Measurements from ENCODE around the gene RBM19.
"Not testable (repeated sequence)": the region's sequence is repeated elsewhere in the genome, so short reads cannot be mapped to it uniquely, and the experiment has no call there.

The RBM19 gene

DNA sequence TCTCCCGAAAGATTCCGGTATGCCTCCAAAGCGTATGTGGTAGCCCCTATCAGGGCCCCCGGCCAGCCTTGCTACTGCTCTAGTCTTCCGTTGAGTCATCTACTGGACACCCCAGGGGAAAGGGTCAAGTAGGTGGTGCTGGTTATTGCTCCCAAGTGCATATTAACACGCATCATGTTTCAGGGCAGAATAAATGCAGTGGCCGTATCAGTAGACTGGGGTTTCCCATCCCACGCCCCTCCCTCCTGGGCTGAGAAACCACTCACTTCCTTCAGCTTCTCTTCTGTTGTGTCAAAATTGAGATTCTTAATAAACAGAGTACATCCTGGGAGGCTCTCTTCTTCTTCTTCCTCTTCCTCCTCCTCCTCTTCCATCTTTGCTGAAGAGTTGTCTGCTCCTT lies 39.3 kb downstream of the RBM19 start:
- no peak for DNase-seq

DNA sequence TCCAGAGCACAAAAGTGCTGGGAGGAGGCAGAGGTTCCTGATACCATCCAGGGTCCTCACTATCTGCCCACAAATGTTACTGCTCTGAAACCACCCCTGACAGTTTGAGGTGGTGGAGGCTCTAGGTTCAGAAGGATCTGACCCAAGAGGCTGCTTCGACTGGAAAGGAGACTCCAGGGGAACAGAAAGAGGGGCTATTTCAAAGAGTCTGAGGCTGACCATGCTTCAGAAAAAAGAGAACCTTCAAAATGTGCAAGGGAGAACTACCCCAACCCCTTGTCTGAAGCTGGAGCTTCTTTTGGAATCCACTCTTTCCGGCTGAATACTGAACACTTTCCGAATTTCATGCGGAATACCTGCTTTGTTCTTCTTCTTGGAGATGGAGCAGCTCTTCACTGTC lies 41.8 kb downstream of the RBM19 start:
- DNase-seq, result no peak

DNA sequence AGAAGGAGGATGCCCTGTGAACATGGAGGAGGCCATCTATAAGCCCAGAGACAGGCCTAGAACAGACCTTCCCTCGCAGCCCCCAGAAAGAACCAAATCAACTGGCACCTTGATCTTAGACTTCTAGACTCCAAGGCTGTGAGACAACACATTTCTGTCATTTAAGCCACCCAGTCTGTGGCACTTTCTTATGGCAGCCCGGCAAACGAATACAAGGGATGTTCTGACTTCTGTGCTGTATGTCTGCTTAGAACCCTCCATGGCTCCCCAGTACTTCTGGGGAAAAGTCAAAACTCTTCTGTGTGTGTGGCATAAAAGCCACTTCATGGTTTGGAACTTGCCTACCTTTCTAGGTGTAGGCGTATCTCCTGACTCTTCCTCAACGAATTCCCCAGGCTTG lies 42.9 kb downstream of the RBM19 start:
- no peak for DNase-seq

DNA sequence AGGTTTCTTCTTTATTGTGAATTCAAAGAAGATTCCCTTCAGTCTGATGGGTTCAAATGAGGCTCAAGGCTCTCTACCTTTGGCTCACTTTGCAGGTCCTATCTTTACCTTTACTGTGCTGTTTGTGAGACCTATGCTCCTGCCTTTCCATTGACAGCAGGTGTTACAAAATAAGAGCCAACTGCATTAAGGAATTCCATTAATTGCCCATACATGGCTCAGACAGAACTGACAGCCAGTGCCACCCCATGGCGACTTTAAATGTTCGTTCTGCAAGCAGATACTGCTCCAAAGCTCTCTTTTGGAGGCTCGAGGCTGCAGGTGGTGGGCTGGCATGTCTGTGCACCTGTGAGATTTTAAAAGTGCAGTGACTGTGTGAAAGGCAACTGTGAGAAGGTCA lies 44.7 kb downstream of the RBM19 start:
- no peak for DNase-seq

DNA sequence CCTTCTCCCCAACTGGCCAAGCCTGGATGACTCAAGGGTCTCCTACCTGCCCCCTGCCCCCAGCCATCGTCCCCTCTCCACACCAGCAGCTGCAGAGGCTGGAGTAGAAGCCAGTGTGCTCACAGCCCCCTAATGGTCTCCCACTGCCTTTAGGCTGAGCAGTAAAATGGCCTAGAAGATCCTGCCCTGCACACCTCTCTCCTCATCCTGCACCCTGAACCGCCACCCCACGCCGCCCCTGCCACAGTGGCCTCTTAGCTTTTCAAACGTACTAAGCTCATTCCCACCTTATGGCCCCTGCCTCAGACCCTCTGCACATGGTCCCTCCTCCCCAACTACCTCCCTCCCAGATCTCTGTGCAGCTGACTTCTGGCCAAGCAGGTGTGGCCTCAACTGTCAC lies 46.3 kb downstream of the RBM19 start:
- DNase-seq, result no peak

DNA sequence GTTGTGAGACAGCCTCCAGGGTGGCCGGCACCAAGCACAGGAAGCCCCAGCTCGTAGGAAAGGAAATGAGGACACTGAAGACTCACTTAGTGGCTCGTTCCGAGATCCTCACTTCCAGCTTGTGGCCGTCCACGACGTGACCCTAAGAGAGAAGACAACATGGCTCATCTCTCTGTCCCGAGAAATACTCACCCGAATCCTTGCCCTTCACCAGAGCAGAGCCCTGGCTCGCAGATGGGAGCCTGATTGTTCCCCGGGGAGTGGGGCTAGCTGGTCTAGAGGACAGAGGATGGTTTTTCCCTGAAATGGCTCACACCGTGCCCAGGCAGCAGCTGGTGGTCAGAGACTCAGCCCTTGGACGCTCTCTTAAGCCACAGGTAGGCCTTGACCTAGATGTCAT lies 47.8 kb downstream of the RBM19 start:
- DNase-seq, result no peak

DNA sequence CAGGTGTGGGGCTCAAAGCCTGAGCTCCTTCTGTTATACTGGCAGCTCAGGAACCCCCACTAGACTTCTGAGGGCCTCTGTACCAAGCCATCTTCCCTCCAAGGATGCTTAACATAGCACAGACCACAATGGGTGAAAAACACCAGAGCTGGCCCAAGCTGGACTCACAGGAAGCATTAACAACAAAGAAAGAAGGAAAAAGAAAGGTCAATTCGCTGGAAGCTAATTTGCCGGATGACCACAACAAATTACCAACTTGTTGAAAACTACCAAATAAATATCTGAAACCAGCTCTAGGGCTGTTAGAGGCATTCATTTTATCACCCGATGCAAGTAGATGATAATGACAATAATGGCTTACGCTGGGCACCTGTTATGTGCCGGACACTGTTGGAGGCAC lies 48.7 kb downstream of the RBM19 start:
- no peak for DNase-seq

DNA sequence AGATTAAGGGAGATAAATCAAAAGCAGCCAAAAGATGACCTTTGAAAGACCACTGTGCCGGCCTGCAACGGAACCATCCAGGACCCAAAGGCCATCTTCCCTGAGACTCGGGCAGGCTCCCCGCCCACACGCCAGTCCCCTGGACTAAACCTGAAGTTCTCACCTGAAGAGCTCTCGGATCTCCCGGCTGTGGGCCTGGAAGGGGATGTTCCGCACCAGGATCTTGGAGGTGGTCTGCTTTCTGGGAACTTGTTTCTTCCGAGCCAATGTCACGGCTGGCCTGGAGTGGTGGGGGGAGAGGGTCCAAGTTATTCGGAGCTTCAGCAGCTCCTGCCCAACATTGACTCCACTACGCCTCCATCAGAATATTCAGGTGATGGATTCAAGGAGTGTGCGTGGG lies 51.3 kb downstream of the RBM19 start:
- DNase-seq, result no peak

DNA sequence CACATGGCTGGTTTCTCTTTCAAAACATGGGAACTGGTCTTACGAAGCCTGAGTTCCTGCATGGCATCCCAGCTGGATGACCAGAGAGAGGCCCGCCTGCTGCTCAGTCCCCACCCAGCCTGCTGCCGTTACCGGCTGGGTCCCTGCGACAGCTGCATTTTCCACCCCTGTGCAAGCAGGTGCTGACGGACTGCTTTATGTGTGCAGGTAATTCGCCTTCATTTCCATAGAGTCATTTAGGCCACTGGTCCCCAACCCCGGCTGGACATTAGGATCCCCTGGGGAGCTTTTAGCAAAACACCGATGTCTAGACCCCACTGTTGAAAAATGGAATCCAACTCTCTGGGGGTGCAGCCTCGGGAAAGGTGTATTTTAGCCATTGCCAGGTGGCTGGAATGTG lies 51.9 kb downstream of the RBM19 start:
- no peak for DNase-seq

DNA sequence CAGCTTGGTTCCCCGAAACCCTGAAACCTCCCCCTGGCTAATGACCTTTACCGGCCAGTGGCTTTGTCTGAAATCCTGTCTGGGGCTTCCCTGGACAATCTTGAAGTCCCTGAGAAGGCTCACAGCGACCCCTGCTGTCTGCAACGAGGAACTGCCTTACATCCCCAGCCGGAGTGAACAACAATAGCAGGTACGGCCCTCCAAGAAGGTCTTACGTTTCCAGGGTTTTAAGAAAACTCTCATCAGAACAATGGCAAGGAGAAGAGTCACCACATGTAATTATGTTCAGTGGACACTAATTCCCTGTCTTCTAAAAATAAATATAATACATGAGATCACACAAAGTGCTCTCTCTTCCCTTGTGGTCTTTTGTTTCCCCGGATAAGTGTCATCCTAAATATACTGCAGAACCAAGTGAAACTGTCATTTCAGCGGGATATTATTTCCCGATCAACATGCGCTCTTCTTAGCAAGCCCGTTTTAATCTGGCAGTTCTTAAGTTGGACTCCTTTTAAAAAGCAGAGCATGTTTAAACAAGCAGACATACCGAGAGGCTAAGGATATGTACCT lies 53.3 kb downstream of the RBM19 start:
- peak; percentile 58 to 78 (median 66) for DNase-seq

DNA sequence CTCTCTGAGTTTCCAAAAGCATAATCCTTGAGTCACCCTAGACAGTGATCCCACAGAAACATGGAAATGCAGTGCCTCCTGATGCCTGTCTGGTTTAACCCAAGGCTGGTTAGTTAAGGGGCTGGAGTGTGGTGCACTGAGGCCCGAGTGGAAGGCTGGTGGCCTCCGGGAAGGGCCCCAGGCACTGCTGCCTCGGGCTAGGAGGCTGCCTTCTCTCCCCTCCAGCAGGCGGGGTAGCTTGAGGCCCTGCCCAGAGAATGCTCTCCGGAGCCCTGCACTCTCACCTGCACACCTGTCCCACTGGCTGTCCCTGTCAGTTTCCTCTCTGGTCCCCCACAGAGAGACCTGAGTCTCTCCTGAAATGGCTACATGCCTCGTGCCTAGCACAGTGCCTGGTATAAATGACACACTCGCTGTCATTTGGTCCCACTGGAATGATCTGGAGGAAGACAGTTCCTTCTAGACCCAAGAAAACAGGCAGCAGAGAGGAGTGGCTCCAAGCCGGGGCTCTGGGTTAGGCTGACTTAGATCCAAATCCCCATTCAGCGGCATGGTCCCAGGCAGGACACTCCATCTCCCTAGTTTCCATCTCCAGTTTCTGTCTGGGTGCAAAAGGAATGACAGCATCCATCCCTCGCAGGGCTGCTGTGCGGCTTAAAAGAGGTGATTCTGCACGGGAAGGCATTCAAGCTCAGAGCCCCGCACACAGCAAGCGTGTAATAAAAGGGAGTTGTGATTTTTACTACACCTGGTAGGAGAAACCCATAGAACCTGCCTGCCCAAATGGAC lies 54.0 kb downstream of the RBM19 start:
- no peak for DNase-seq

DNA sequence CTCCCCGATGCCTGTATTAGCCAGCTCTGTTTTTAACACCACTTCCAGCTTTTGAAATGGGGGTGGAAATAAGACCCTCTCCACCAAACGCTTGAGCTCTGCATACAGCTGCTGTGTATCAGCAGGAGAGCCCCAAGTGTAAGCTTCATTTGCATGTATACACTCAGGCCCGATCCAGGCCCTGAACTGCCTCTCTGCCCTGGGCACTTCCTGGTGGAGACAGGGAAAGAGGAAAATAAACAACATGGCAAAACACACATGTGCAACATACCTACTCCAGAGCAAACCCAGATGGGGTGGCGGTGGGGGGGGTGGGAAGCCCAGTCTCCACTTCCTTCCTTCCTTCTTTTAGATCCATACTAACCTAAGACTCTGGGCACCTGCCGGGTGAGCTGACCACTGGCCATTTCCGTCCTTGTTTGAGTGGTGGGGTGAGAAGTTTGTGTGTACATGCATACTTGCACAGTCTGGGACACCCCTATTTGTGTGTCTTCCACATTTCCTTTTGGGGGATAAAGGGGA lies 55.3 kb downstream of the RBM19 start:
- DNase-seq, result no peak

DNA sequence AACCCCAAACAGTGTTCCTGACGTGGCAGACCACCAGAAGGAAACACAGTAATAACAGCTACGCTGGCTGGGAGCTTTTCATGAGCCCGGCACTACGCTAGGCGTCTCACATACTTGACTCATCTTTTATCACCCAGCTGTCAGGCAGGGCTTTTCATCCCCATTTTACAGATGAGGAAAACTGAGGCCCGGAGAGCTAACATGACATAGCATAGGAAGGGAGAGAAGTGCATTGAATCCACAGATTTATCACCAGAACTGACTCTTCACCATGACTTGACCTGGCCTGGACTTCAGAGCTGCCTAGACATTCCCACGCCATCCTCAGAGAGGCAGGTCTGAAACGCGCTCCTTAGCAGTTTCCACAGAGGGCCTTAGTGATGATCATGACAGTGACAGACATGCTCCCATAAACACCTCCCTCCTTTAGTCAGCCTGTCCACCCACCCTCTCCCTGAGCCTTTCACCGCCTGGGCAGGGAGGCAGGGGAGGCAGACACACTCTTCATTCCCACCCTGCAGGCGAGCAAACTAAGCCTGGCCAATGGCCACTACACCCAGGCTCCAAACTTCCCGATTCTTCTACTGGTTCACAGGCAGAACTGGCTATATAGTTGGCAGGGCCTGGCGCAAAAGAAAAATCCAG lies 56.2 kb downstream of the RBM19 start:
- DNase-seq, result no peak

DNA sequence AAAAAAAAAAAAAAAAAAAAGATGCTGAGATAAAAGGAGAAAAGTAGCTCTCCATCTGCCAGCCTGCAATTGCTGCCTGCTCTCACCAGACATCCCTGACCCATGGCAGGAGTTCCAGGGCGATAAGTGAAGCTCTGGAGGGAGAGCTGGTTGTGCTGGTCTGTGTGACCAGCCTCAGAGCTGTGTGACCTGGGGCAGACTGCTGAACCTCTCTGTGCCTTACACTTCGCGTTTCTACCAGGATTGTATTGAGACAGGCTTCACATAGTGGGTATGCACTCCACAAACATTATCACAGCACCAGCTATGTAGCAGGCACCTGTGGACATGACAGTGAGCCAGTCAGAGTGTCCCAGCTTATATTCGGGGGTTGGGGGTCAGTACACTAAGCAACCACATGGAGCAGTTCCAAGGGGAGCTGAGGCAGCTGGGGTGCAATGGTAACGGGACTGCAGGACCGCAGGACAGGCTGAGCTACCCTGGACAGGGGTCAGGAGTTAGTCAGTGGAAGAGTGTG lies 57.5 kb downstream of the RBM19 start:
- DNase-seq, result no peak

DNA sequence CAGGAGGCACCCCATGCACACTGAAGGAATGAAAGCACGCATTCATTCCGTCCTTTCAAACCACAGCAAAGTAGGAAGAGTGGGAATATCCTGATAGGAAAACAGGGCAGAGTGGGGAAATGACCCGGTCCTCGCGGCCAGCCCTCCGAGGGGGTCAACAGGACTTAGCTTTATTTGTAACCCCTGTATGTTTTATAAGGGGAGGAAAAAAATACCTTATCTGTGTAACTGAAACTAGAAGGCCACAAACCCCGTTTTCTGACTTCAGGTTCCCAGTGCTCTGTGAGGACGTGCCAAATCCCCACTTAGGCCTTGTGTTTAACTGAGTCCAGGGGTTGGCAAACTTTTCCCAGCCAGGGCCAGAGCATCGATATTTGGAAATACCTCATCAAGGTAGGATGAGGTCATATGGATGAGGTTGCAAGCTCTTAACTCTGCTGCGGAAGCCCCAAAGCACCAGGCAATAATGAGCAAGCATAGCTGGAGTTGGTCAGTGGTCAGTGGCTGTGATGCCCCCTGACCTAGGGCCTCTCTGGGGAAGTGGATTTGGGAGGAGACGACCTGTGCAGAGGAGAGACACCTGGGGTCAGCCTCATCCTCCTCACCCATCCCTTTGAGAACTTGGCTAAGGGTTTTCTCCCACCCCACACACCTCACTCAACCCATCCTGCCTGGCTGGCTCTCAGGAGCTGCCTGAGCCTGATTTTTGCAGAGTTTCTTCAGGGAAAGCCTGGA lies 58.5 kb downstream of the RBM19 start:
- no peak for DNase-seq

DNA sequence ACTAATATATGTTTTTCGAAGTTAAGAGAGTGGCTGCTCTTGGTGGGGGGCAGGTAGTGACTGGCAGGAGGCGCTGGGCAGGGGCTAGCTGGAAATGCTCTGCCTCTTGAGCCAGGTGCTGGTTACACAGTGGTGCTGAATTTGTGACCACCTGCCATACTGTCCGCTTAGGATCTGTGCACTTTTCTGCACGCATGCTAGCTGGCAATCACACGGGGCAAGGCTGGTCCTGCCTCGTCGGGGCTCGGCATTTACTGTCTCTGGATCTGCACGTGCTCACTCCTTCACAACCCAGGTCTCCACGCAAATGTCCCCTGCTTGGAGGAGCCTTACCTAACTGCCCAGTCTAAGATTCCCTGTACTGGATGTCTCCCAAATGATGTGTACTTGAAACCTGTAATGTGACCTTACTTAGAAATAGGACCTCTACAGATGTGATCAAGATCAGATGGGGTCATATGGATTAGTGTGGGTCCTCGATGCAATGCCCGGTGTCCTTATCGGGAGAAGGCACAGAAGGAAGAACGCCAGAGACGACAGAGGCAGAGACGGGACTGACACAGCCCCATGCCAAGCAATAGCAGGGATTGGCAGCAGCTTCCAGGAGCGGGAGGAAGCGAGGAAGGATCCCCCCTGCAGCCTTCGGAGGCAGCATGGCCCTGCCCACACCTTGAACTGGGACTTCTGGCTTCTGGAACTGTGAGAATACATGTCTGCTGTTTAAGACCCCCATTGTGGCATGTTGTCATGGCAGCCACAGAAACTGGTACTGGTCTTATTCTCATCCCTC lies 59.5 kb downstream of the RBM19 start:
- no peak for DNase-seq

DNA sequence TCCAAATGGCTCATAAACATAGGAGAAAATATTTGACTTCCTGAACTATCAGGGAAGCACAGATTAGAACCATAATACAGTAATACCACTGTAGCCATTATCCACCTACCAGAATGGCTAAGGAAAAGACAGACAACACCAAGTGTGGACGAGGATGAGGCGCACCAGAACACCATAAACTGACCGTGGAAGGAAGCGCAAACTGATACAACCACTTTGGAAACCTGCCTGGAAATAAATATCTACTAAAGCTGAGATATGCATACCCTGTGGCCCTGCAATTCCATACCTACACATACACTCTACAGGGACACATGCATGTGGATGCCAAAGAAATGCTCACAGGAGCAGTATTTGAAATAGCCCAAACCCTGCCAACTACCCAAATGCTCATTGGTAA lies 60.3 kb downstream of the RBM19 start:
- no peak for DNase-seq

DNA sequence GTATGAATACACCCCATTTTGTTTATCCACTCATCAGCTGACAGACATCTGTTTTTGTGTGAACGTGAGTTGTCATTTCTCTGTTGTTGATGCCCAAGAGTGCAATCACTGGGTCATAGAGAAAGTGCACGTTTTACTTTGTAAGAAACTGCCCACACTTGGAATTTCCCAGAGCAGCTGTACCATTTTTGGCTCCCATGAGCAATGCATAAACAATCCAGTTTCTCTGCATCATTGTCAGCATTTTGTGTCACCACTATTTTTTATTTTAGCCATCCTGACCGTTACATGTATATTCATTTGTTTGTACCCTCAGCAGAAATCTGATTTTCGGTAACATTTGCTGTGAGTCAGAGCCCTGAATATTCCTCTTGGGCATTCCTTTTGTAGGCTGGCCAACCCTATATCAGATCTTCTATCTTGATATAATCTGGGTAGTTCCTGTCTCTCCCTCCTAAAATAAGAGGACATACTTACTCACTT lies 62.7 kb downstream of the RBM19 start:
- DNase-seq, result no peak

DNA sequence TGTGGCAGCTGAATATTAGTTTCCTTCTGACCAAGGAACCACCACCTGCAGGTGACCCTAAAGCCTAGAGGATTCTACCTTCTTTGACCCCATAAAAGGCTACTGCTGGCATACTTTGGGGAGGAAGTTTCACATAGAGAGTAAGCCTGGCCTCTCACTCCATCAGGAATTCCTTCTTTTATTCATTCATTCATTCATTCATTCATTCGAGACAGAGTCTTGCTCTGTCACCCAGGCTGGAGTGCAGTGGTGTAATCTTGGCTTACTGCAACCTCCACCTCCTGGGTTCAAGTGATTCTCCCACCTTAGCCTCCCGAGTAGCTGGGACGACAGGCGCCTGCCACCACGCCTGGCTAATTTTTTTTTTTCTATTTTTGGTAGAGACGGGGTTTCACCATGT lies 64.8 kb downstream of the RBM19 start:
- not testable (repeated sequence) for DNase-seq

DNA sequence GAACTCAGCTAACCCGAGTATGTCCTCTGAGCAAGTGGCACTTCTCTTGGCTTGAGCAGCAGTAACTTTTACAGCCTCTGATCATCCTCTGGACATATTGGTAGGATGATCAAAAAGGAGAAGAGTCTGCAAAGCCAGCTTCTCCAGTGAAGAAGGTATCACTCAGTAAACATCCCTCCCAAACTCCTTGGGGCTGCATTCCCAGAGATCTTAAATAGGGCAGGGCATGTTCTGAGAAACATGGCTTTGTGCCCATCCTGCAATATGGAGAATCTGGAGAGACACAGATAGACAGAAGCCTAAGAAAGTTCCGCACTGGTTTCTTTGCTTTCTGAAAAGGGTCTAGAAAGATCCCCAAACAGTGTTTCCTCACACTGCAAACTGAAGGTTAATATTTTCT lies 65.4 kb downstream of the RBM19 start:
- no peak for DNase-seq

DNA sequence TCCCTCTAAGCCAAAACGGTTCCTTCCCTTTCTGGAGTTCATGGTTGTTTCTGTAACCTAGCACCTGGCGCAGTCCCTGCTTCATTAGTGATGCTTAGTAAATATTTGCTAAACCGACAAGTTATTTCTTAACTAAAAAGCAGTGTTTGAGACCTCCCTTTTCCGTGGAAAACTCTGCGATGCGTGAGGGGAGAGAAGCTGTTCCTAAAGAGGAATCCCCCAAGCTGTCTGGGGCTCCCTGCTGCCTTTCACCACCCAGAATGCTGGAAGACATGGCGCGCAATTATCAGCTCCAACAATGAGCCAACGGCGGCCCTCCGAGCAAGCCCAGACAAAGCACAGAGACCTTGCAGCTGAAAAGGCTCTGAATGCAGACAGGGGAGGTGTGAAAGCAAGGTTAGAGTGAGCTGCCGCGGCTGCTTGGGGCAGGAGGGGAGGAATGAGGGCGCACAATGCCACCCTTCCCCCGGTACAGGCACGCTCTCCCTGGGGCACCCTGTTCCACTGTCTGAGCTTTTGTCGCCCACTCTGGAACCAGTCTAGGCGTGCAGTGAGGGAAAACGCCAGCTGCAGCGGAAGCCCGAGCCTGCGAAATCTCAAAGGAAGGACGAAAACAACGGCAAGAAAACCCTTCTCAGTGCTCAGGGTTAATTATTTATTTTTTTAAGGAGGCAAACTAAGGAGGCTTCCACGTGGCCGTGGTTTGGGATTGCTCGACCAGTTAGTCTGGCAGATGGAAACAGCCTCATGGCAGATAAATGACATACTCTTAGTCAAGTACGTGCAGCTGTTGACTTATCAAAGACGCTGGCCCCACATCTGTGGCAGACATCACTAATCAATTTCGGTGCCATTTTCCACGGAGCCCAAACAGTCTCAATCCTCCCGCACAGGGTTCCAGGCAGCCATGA lies 66.3 kb downstream of the RBM19 start:
- no peak for DNase-seq
